Spinal cord (tissue), 10 donors: Measurements from ENCODE around the gene KCNK6. TPM values are rescaled to one million over a fixed set of nuclear protein-coding genes. Genes with fewer than 3 reads are reported as not detected.
"Not testable (repeated sequence)": the region's sequence is repeated elsewhere in the genome, so short reads cannot be mapped to it uniquely, and the experiment has no call there.

Source experiments
- DNase-seq, 6 donors: peaks; one replicate each; pipeline versions ENCODE4 v3.0.0 to v3.0.0-alpha.2; 2013 to 2015; ENCODE audit warnings: low spot score in 6 of 6, low read depth in 4 of 6
- H3K27ac ChIP-seq: one replicate; pipeline ENCODE4 v1.5.1; 2013; ENCODE audit warnings: low read depth, low read length, control low read depth
- H3K27me3 ChIP-seq: one replicate; pipeline ENCODE4 v1.6.1; 2013; ENCODE audit warnings: low read length; ENCODE audit not compliant: control insufficient read depth, insufficient read depth
- H3K36me3 ChIP-seq: one replicate; pipeline ENCODE4 v1.6.1; 2013; ENCODE audit warnings: low read length; ENCODE audit not compliant: control insufficient read depth, insufficient read depth
- H3K4me1 ChIP-seq: one replicate; pipeline ENCODE4 v1.6.1; 2013; ENCODE audit warnings: low read length; ENCODE audit not compliant: control insufficient read depth, insufficient read depth
- H3K4me3 ChIP-seq: one replicate; pipeline ENCODE4 v1.5.1; 2013; ENCODE audit warnings: low read depth, low read length, control low read depth
- H3K9me3 ChIP-seq: one replicate; pipeline ENCODE4 v1.6.1; 2013; ENCODE audit warnings: low read length; ENCODE audit not compliant: control insufficient read depth, insufficient read depth
- WGBS: methylation state at CpG from one replicate; pipeline ENCODE4 v1.1.5; 2013; ENCODE audit warnings: missing lambda C conversion rate; ENCODE audit not compliant: insufficient coverage; 5-methylcytosine and 5-hydroxymethylcytosine counted together
- polyA plus RNA-seq, 2 donors: library from polyadenylated mRNA; unstranded; fragments of 120-200 nt; gene quantifications; one replicate each; pipeline ENCODE4 v1.2.1, GENCODE V29; 2013; ENCODE audit not compliant: insufficient read length in 2 of 2
- total RNA-seq, 2 donors: library from RNA; depleted of rRNA in 1 of 2; stranded (reverse); fragments of 120-200 nt in 1 of 2; fragments of >200 nt in 1 of 2; gene quantifications; one replicate each; pipeline versions ENCODE4 v1.2.3 to v1.2.4, GENCODE V29; 2013 to 2014
- donor health status: healthy.

KCNK6 gene
- total and polyA plus RNA-seq, 4 donors, result 0.98 to 4.4 (median 2.0) TPM

- 0% methylated on average over 52 of the region's 52 CpGs for WGBS
- Histone ChIP-seq H3K4me3 (peak overlapping the region; percentile 87), H3K27ac (peak overlapping the region; percentile 96)
These were observed 16.4 kb downstream of the KCNK6 start for GRCh38 chr19:38335949-38336637.

GRCh38 chr19:38336638-38337359 is 17.2 kb downstream of the KCNK6 start:
- 1% methylated on average over 41 of the region's 41 CpGs for WGBS

More at GRCh38 chr19:38335949-38336637, 16.4 kb downstream of the KCNK6 start:
- Histone ChIP-seq H3K4me1 (peaks cover 14% of the 10 kb centered on the region), H3K36me3 (peaks cover 6% of the 10 kb centered on the region), H3K9me3 (no peaks in the 10 kb centered on the region), H3K27me3 (no peaks in the 10 kb centered on the region)
- DNase-seq, result peak; percentile 74 to 98 (median 85)

GRCh38 chr19:38337360-38337653 is 17.7 kb downstream of the KCNK6 start:
- Histone ChIP-seq H3K27ac (peak overlapping the region; percentile 96), H3K4me3 (peak overlapping the region; percentile 87), H3K36me3 (peaks cover 7% of the 10 kb centered on the region), H3K4me1 (peaks cover 14% of the 10 kb centered on the region), H3K9me3 (no peaks in the 10 kb centered on the region), H3K27me3 (no peaks in the 10 kb centered on the region)
- DNase-seq, result no peak
- 48% methylated on average over 8 of the region's 10 CpGs for WGBS

More at GRCh38 chr19:38336638-38337359, 17.2 kb downstream of the KCNK6 start:
- Histone ChIP-seq H3K36me3 (peaks cover 7% of the 10 kb centered on the region), H3K4me1 (peaks cover 14% of the 10 kb centered on the region), H3K27me3 (no peaks in the 10 kb centered on the region), H3K9me3 (no peaks in the 10 kb centered on the region), H3K27ac (peak overlapping the region; percentile 96), H3K4me3 (peak overlapping the region; percentile 87)
- DNase-seq, result peak in 5 of 6 donors; percentile 61 to 96 (median 70)

GRCh38 chr19:38339011-38339410 is 19.4 kb downstream of the KCNK6 start:
- DNase-seq, H3K27me3 ChIP-seq, H3K9me3 ChIP-seq, H3K27ac ChIP-seq, H3K4me3 ChIP-seq: not testable (repeated sequence)
- H3K4me1 ChIP-seq, result peaks cover 14% of the 10 kb centered on the region
- WGBS, result 25% methylated on average over 3 of the region's 4 CpGs
- H3K36me3 ChIP-seq, result peaks cover 13% of the 10 kb centered on the region

GRCh38 chr19:38340927-38341326 is 21.3 kb downstream of the KCNK6 start:
- H3K27ac ChIP-seq, result no peak overlapping the region
- whole genome bisulfite sequencing, result 98% methylated on average over 2 of the region's 2 CpGs
- peaks cover 15% of the 10 kb centered on the region for H3K36me3 ChIP-seq
- DNase-seq, result no peak
- no peaks in the 10 kb centered on the region for H3K27me3 ChIP-seq
- H3K4me3 ChIP-seq, result no peak overlapping the region
- peaks cover 9% of the 10 kb centered on the region for H3K4me1 ChIP-seq
- no peaks in the 10 kb centered on the region for H3K9me3 ChIP-seq

- no peak for DNase-seq
- no peaks in the 10 kb centered on the region for H3K4me1 ChIP-seq
- no peak overlapping the region for H3K4me3 ChIP-seq
- H3K36me3 ChIP-seq, result peaks cover 11% of the 10 kb centered on the region
- no peaks in the 10 kb centered on the region for H3K27me3 ChIP-seq
- H3K27ac ChIP-seq, result no peak overlapping the region
- 57% methylated on average over 1 of the region's 4 CpGs for WGBS
- H3K9me3 ChIP-seq, result no peaks in the 10 kb centered on the region
These were observed 27.2 kb downstream of the KCNK6 start for GRCh38 chr19:38346837-38347236.

- Histone ChIP-seq H3K4me1 (no peaks in the 10 kb centered on the region), H3K27me3 (no peaks in the 10 kb centered on the region), H3K27ac (no peak overlapping the region), H3K4me3 (no peak overlapping the region), H3K9me3 (no peaks in the 10 kb centered on the region), H3K36me3 (peaks cover 2% of the 10 kb centered on the region)
- 79% methylated on average over 2 of the region's 3 CpGs for WGBS
- DNase-seq, result no peak
These were observed 31.2 kb downstream of the KCNK6 start for GRCh38 chr19:38350883-38351282.

- Histone ChIP-seq H3K27me3 (peaks cover 3% of the 10 kb centered on the region), H3K4me1 (no peaks in the 10 kb centered on the region), H3K4me3 (no peak overlapping the region), H3K27ac (no peak overlapping the region), H3K9me3 (no peaks in the 10 kb centered on the region), H3K36me3 (no peaks in the 10 kb centered on the region)
- no peak for DNase-seq
- WGBS, result 75% methylated on average over 8 of the region's 9 CpGs
These were observed 32.3 kb downstream of the KCNK6 start for GRCh38 chr19:38351865-38352395.

- H3K36me3 ChIP-seq, result no peaks in the 10 kb centered on the region
- no peak overlapping the region for H3K4me3 ChIP-seq
- H3K4me1 ChIP-seq, result no peaks in the 10 kb centered on the region
- peaks cover 3% of the 10 kb centered on the region for H3K27me3 ChIP-seq
- no peak overlapping the region for H3K27ac ChIP-seq
- no peaks in the 10 kb centered on the region for H3K9me3 ChIP-seq
- peak in 2 of 6 donors; percentile 35 to 74 for DNase-seq
- 58% methylated on average over 7 of the region's 8 CpGs for WGBS
These were observed 33.0 kb downstream of the KCNK6 start for GRCh38 chr19:38352611-38353010.
